Activated T-cell treated with anti-CD3 and anti-CD28 coated beads, Interleukin-2, amount 50 U/mL, for 24 hours (primary cell): ENCODE results near the gene UPK1A.
A peak's percentile ranks its signal among the peaks of the same experiment; 100 is the strongest.
"Not testable (repeated sequence)": the region's sequence is repeated elsewhere in the genome, so short reads cannot be mapped to it uniquely, and the experiment has no call there.

Source experiments
- DNase-seq: peaks from one replicate; pipeline ENCODE4 v3.0.0-alpha.2; 2020
- H3K27ac Mint-ChIP-seq: 2 replicates; pipeline ENCODE4 v1.8.0; 2020; ENCODE audit warnings: mild to moderate bottlenecking, mixed read lengths
- H3K27me3 Mint-ChIP-seq: 2 replicates; pipeline ENCODE4 v1.8.0; 2020; ENCODE audit warnings: mixed read lengths
- H3K36me3 Mint-ChIP-seq: 2 replicates; pipeline ENCODE4 v1.8.0; 2020; ENCODE audit warnings: low read depth, mixed read lengths
- H3K4me1 Mint-ChIP-seq: 2 replicates; pipeline ENCODE4 v1.8.0; 2020; ENCODE audit warnings: low read depth, mixed read lengths
- H3K4me3 Mint-ChIP-seq: 2 replicates; pipeline ENCODE4 v1.8.0; 2020; ENCODE audit warnings: mild to moderate bottlenecking, moderate library complexity, mixed read lengths
- H3K9me3 Mint-ChIP-seq: 2 replicates; pipeline ENCODE4 v1.8.0; 2020; ENCODE audit warnings: mixed read lengths

Gene UPK1A

GRCh38 chr19:35724132-35724531 lies 57.8 kb downstream of the UPK1A start:
- Mint-ChIP-seq H3K27ac (peak overlapping the region; percentile 76), H3K36me3 (peaks cover 95% of the 10 kb centered on the region), H3K4me1 (peaks cover 23% of the 10 kb centered on the region)
- not testable (repeated sequence) for DNase-seq, H3K27me3 Mint-ChIP-seq, H3K9me3 Mint-ChIP-seq, H3K4me3 Mint-ChIP-seq

- Mint-ChIP-seq H3K27me3 (no peaks in the 10 kb centered on the region), H3K9me3 (no peaks in the 10 kb centered on the region), H3K36me3 (peaks cover 95% of the 10 kb centered on the region), H3K4me1 (peaks cover 19% of the 10 kb centered on the region), H3K27ac (peak overlapping the region; percentile 76), H3K4me3 (no peak overlapping the region)
- no peak for DNase-seq
These were observed 58.2 kb downstream of the UPK1A start for GRCh38 chr19:35724560-35724959.

GRCh38 chr19:35725216-35725861 lies 59.0 kb downstream of the UPK1A start:
- DNase-seq, result no peak
- peak overlapping the region; percentile 76 for H3K27ac Mint-ChIP-seq
- H3K27me3 Mint-ChIP-seq, result no peaks in the 10 kb centered on the region
- H3K36me3 Mint-ChIP-seq, result peaks cover 95% of the 10 kb centered on the region
- H3K4me1 Mint-ChIP-seq, result peaks cover 14% of the 10 kb centered on the region
- no peak overlapping the region for H3K4me3 Mint-ChIP-seq
- H3K9me3 Mint-ChIP-seq, result no peaks in the 10 kb centered on the region

GRCh38 chr19:35727053-35727955 lies 61.0 kb downstream of the UPK1A start:
- Mint-ChIP-seq H3K27ac (peak overlapping the region; percentile 42), H3K4me1 (peaks cover 4% of the 10 kb centered on the region), H3K36me3 (peaks cover 98% of the 10 kb centered on the region), H3K4me3 (no peak overlapping the region), H3K9me3 (no peaks in the 10 kb centered on the region), H3K27me3 (no peaks in the 10 kb centered on the region)
- no peak for DNase-seq
